HepG2 (cell line): ENCODE results near the gene CCDC61. TPM values are rescaled to one million over a fixed set of nuclear protein-coding genes. Genes with fewer than 3 reads are reported as not detected.

ENCODE experiments used
- ATAC-seq: fragments of 200-7000 bp; cut with Tn5 transposase; 3 replicates; pipeline ENCODE4 v1.9.1; 2020; ENCODE audit warnings: mild to moderate bottlenecking, moderate library complexity
- BruUV-seq: library from RNA; stranded (reverse); fragments of 400-500 nt; replicated peaks from 2 replicates; lab custom pipeline; 2021; lab: Mats Ljungman, UMichigan
- CTCF ChIA-PET: fragments of 300-600 bp; formaldehyde crosslinking; extraction: SDS; loops from one replicate; lab custom pipeline; 2021; ENCODE audit warnings: low total read pairs, inconsistent platforms, low intra/inter-chr PET ratio; lab: Yijun Ruan, JAX
- POLR2A ChIA-PET: fragments of 350-600 bp; sonication (Branson Sonifier 250); formaldehyde crosslinking; loops from one replicate; lab custom pipeline; 2020; ENCODE audit warnings: antibody characterized with exemption, inconsistent platforms; lab: Yijun Ruan, JAX
- DNase-seq: peaks from one replicate; pipeline ENCODE4 v3.0.0-alpha.2; 2015; ENCODE audit warnings: low spot score
- FAIRE-seq: peaks from 3 replicates; lab custom pipeline; 2011; peaks lifted over from hg19 to GRCh38; lab: Jason Lieb, UNC
- H2AFZ ChIP-seq: one replicate; pipeline ENCODE4 v1.6.1; 2011; ENCODE audit warnings: low read length, inconsistent platforms
- H3K27ac ChIP-seq: fragments of 300-600 bp; 3 replicates; pipeline ENCODE4 v1.8.0; 2011; ENCODE audit warnings: mixed run types, mild to moderate bottlenecking, mixed read lengths, low read length, inconsistent platforms; ENCODE audit not compliant: insufficient read depth; ENCODE audit errors: extremely low read length
- H3K27me3 ChIP-seq, 2 experiments: fragments of 200-600 bp in 1 of 2; 2 replicates in 1 of 2; 3 replicates in 1 of 2; pipeline versions ENCODE4 v1.6.0 to v1.8.0; 2011; ENCODE audit warnings: low read length in 2 of 2, mild to moderate bottlenecking in 2 of 2, moderate library complexity in 2 of 2, inconsistent platforms in 1 of 2; ENCODE audit not compliant: insufficient read depth in 2 of 2, control insufficient read depth in 1 of 2
- H3K36me3 ChIP-seq, 2 experiments: fragments of 200-600 bp in 1 of 2; replicated peaks in 1 of 2; 2 replicates in 1 of 2; 3 replicates in 1 of 2; pipeline versions ENCODE4 v1.5.1 to v1.8.0; 2011; ENCODE audit warnings: low read length in 2 of 2, inconsistent platforms in 1 of 2; ENCODE audit not compliant: insufficient read depth in 2 of 2, control insufficient read depth in 1 of 2
- H3K4me1 ChIP-seq: 2 replicates; pipeline ENCODE4 v1.5.1; 2012; ENCODE audit warnings: low read length, inconsistent platforms; ENCODE audit not compliant: insufficient read depth
- H3K4me2 ChIP-seq: 2 replicates; pipeline ENCODE4 v1.6.0; 2011; ENCODE audit warnings: low read depth, low read length, inconsistent platforms
- H3K4me3 ChIP-seq, 3 experiments: fragments of 200-600 bp in 1 of 3; sonication (generic), shearing (Covaris generic) in 1 of 3; replicated peaks in 1 of 3; 2 replicates each; pipeline ENCODE4 v1.5.1; 2011 to 2016; ENCODE audit warnings: low read length in 3 of 3, inconsistent platforms in 2 of 3, low read depth in 2 of 3, mild to moderate bottlenecking in 2 of 3, control low read depth in 1 of 3, mixed read lengths in 1 of 3; ENCODE audit not compliant: insufficient read depth in 1 of 3
- H3K79me2 ChIP-seq: one replicate; pipeline ENCODE4 v1.6.1; 2011; ENCODE audit warnings: low read length, inconsistent platforms; ENCODE audit not compliant: insufficient read depth
- H3K9ac ChIP-seq: 2 replicates; pipeline ENCODE4 v1.6.0; 2011; ENCODE audit warnings: mild to moderate bottlenecking, low read depth, low read length, inconsistent platforms; ENCODE audit not compliant: insufficient read depth
- H3K9me3 ChIP-seq: 2 replicates; pipeline ENCODE4 v1.5.1; 2012; ENCODE audit warnings: mild to moderate bottlenecking, low read length
- H4K20me1 ChIP-seq: 2 replicates; pipeline ENCODE4 v1.6.0; 2011; ENCODE audit warnings: inconsistent platforms, mild to moderate bottlenecking, low read length, moderate library complexity; ENCODE audit not compliant: insufficient read depth
- AGO1 ChIP-seq: fragments of 200-400 bp; formaldehyde crosslinking; IDR thresholded peaks from 2 replicates; pipeline ENCODE4 v1.6.1; 2017; ENCODE audit warnings: mild to moderate bottlenecking, low read depth, low read length, moderate library complexity; ENCODE audit not compliant: poor library complexity, severe bottlenecking
- ARNTL ChIP-seq: sonication (generic); formaldehyde crosslinking; IDR thresholded peaks from 2 replicates; pipeline ENCODE4 v1.4.0; 2020; ENCODE audit warnings: mild to moderate bottlenecking, missing genetic modification reagents
- FOXM1 ChIP-seq: sonication (generic); formaldehyde crosslinking; IDR thresholded peaks from 2 replicates; pipeline ENCODE4 v1.5.0; 2020; ENCODE audit warnings: missing genetic modification reagents
- GATAD2A ChIP-seq: IDR thresholded peaks from 2 replicates; pipeline ENCODE4 v1.6.1; 2016
- HNRNPUL1 ChIP-seq: fragments of 200-400 bp; formaldehyde crosslinking; IDR thresholded peaks from 2 replicates; pipeline ENCODE4 v1.6.1; 2017; ENCODE audit warnings: low read depth, mild to moderate bottlenecking, low read length, moderate library complexity
- ISX ChIP-seq: sonication (generic); formaldehyde crosslinking; conservative IDR thresholded peaks from 2 replicates; pipeline ENCODE4 v1.5.0; 2020; ENCODE audit warnings: missing genetic modification reagents
- LCORL ChIP-seq, 2 experiments: fragments of 450-650 bp in 1 of 2; sonication (generic) in 1 of 2; formaldehyde crosslinking in 1 of 2; IDR thresholded peaks; 2 replicates each; pipeline versions ENCODE4 v1.5.0 to v1.6.1; 2017 to 2020; ENCODE audit warnings: antibody characterized with exemption in 1 of 2, missing genetic modification reagents in 1 of 2
- NFATC3 ChIP-seq: sonication (generic); formaldehyde crosslinking; IDR thresholded peaks from 2 replicates; pipeline ENCODE4 v1.5.1; 2020; ENCODE audit warnings: mild to moderate bottlenecking, missing genetic modification reagents
- SOX5 ChIP-seq: IDR thresholded peaks from 2 replicates; pipeline ENCODE4 v1.6.1; 2016; ENCODE audit warnings: borderline replicate concordance
- ZNF282 ChIP-seq: fragments of 450-650 bp; IDR thresholded peaks from 2 replicates; pipeline ENCODE4 v1.6.1; 2018; ENCODE audit not compliant: partially characterized antibody
- ZNF615 ChIP-seq: sonication (generic); formaldehyde crosslinking; IDR thresholded peaks from 2 replicates; pipeline ENCODE4 v1.5.0; 2020; ENCODE audit warnings: mild to moderate bottlenecking, missing genetic modification reagents, borderline replicate concordance
- ZSCAN9 ChIP-seq: IDR thresholded peaks from 2 replicates; pipeline ENCODE4 v1.6.1; 2016; ENCODE audit warnings: borderline replicate concordance
- WGBS: methylation state at CpG from one replicate; pipeline ENCODE4 v1.1.6; 2017; ENCODE audit warnings: low lambda C conversion rate; 5-methylcytosine and 5-hydroxymethylcytosine counted together
- in situ Hi-C: cut with HindIII; loops from 2 replicates; pipeline ENCODE4 v1.10.0; 2017; ENCODE audit warnings: low pct_unique_long_range_greater_than_20kb; ENCODE audit not compliant: extremely low pct_ligation_motif_present
- intact Hi-C: fragments of 100-400 bp; cut with micrococcal nuclease; formaldehyde crosslinking; loops from one replicate; pipeline ENCODE4 v1.10.0; 2022; ENCODE audit not compliant: unreplicated experiment
- polyA plus RNA-seq, 8 experiments: library from polyadenylated mRNA; depleted of rRNA in 3 of 8; stranded (reverse) in 7 of 8; unstranded in 1 of 8; fragments of >200 nt; fragmentation: Illumina TruSeq in 4 of 8; extraction: Trizol in 4 of 8; gene quantifications; 2 replicates each; pipeline versions ENCODE4 v1.2.1 to v1.2.3, GENCODE V29; 2011 to 2016; ENCODE audit warnings: low read depth in 4 of 8, missing spikeins in 1 of 8, mixed read lengths in 1 of 8; ENCODE audit not compliant: insufficient read depth in 1 of 8
- total RNA-seq, 5 experiments: library from RNA; depleted of rRNA; stranded (reverse); fragments of >200 nt; fragmentation: Illumina TruSeq; extraction: Trizol; gene quantifications; 2 replicates each; pipeline ENCODE4 v1.2.3, GENCODE V29; 2016; ENCODE audit warnings: low read depth in 1 of 5
- TF ChIP-seq, protein P1 (sequence below): sonication (generic); formaldehyde crosslinking; IDR thresholded peaks from 2 replicates; pipeline ENCODE4 v1.4.0; 2020; ENCODE audit warnings: missing genetic modification reagents, borderline replicate concordance
- TF ChIP-seq, protein P2 (sequence below): sonication (generic); formaldehyde crosslinking; IDR thresholded peaks from 2 replicates; pipeline ENCODE4 v1.8.0; 2022; ENCODE audit warnings: mild to moderate bottlenecking, missing genetic modification reagents; ENCODE audit not compliant: insufficient replicate concordance
- TF ChIP-seq, protein P3 (sequence below): sonication (generic); formaldehyde crosslinking; IDR thresholded peaks from 2 replicates; pipeline ENCODE4 v1.5.0; 2020; ENCODE audit warnings: mild to moderate bottlenecking, missing genetic modification reagents

The CCDC61 gene
- total and polyA plus RNA-seq, 2 of the 13 experiments (the other 11 are each of a cell fraction or from before 2014, with no cell fraction given): 4.2 to 4.9 TPM

DNA sequence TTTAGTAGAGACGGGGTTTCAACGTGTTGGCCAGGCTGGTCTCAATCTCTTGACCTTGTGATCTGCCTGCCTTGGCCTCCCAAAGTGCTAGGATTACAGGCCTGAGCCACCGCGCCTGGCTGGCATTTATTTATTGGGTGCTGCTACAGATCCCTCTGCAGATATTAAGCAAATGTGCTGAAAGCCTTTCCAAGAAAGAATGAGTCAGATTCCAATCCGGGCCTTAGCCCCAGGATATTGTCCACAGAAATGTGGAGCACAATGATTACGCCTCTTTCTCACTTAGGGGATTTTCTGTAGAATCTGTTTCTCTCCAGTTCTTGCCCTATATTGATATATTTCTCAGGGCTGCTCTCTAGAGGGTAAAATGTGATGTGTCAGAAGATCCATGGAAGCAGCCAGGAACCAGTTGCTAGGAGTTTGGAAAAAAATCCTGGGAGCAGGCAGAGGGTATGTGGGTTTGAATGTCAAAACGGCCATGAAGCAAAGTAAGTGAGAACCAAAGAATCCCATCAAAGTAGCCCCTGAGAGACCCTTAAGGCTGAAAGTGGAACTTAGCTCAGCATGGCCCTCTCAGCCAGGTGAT, 70.3 kb downstream of the CCDC61 start (continued):
- no peak for TF ChIP-seq NFATC3 (CRISPR knock-in tag)

DNA sequence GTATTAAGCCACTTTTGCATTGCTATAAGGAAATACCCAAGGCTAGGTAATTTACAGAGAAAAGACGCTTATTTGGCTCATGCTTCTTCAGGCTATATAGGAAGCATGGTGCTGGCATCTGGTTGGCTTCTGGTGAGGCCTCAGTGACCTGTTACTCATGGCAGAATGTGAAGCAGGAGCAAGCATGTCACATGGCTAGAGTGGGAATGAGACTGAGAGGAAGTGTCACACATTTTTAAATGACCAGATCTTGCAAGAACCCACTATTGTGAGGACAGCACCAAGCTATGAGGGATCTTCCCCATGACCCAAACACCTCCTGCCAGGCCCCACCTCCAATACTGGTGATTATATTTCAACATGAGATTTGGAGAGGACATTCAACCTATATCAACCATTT, 71.2 kb downstream of the CCDC61 start:
- POLR2A ChIA-PET: no interaction called here
- WGBS: 77% methylated on average over 1 of the region's 1 CpG
- no peaks in the 10 kb centered on the region for H3K36me3 ChIP-seq
- intact Hi-C loops (no loop called here), in situ Hi-C loops (no loop called here)
- ATAC-seq (no peak), FAIRE-seq (no peak), DNase-seq (no peak)
- H4K20me1 ChIP-seq: no peaks in the 10 kb centered on the region
- BruUV-seq: no TSS peak
- CTCF ChIA-PET: no interaction called here
- no peak overlapping the region for H3K9ac ChIP-seq
- H3K4me3 ChIP-seq: no peak overlapping the region
- no peak overlapping the region for H2AFZ ChIP-seq
- peaks cover 69% of the 10 kb centered on the region for H3K4me1 ChIP-seq
- H3K79me2 ChIP-seq: no peaks in the 10 kb centered on the region
- no peak overlapping the region for H3K27ac ChIP-seq
- no peaks in the 10 kb centered on the region for H3K27me3 ChIP-seq
- no peak overlapping the region for H3K4me2 ChIP-seq
- TF ChIP-seq FOXM1 (CRISPR knock-in tag) (no peak), ISX (CRISPR knock-in tag) (no peak), SOX5 (no peak), LCORL (IDR thresholded peaks at IDR 0.05) (no peak), LCORL (CRISPR knock-in tag; IDR thresholded peaks at IDR 0.05) (no peak), ZNF282 (no peak), ZNF615 (CRISPR knock-in tag) (no peak), ZSCAN9 (CRISPR knock-in tag) (no peak), ARNTL (CRISPR knock-in tag) (no peak), AGO1 (no peak), HNRNPUL1 (no peak), GATAD2A (CRISPR knock-in tag) (no peak)
- TF ChIP-seq, protein P1, sequence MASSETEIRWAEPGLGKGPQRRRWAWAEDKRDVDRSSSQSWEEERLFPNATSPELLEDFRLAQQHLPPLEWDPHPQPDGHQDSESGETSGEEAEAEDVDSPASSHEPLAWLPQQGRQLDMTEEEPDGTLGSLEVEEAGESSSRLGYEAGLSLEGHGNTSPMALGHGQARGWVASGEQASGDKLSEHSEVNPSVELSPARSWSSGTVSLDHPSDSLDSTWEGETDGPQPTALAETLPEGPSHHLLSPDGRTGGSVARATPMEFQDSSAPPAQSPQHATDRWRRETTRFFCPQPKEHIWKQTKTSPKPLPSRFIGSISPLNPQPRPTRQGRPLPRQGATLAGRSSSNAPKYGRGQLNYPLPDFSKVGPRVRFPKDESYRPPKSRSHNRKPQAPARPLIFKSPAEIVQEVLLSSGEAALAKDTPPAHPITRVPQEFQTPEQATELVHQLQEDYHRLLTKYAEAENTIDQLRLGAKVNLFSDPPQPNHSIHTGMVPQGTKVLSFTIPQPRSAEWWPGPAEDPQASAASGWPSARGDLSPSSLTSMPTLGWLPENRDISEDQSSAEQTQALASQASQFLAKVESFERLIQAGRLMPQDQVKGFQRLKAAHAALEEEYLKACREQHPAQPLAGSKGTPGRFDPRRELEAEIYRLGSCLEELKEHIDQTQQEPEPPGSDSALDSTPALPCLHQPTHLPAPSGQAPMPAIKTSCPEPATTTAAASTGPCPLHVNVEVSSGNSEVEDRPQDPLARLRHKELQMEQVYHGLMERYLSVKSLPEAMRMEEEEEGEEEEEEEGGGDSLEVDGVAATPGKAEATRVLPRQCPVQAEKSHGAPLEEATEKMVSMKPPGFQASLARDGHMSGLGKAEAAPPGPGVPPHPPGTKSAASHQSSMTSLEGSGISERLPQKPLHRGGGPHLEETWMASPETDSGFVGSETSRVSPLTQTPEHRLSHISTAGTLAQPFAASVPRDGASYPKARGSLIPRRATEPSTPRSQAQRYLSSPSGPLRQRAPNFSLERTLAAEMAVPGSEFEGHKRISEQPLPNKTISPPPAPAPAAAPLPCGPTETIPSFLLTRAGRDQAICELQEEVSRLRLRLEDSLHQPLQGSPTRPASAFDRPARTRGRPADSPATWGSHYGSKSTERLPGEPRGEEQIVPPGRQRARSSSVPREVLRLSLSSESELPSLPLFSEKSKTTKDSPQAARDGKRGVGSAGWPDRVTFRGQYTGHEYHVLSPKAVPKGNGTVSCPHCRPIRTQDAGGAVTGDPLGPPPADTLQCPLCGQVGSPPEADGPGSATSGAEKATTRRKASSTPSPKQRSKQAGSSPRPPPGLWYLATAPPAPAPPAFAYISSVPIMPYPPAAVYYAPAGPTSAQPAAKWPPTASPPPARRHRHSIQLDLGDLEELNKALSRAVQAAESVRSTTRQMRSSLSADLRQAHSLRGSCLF (CRISPR knock-in tag): no peak
- TF ChIP-seq, protein P2, sequence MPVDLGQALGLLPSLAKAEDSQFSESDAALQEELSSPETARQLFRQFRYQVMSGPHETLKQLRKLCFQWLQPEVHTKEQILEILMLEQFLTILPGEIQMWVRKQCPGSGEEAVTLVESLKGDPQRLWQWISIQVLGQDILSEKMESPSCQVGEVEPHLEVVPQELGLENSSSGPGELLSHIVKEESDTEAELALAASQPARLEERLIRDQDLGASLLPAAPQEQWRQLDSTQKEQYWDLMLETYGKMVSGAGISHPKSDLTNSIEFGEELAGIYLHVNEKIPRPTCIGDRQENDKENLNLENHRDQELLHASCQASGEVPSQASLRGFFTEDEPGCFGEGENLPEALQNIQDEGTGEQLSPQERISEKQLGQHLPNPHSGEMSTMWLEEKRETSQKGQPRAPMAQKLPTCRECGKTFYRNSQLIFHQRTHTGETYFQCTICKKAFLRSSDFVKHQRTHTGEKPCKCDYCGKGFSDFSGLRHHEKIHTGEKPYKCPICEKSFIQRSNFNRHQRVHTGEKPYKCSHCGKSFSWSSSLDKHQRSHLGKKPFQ: no peak
- TF ChIP-seq, protein P3, sequence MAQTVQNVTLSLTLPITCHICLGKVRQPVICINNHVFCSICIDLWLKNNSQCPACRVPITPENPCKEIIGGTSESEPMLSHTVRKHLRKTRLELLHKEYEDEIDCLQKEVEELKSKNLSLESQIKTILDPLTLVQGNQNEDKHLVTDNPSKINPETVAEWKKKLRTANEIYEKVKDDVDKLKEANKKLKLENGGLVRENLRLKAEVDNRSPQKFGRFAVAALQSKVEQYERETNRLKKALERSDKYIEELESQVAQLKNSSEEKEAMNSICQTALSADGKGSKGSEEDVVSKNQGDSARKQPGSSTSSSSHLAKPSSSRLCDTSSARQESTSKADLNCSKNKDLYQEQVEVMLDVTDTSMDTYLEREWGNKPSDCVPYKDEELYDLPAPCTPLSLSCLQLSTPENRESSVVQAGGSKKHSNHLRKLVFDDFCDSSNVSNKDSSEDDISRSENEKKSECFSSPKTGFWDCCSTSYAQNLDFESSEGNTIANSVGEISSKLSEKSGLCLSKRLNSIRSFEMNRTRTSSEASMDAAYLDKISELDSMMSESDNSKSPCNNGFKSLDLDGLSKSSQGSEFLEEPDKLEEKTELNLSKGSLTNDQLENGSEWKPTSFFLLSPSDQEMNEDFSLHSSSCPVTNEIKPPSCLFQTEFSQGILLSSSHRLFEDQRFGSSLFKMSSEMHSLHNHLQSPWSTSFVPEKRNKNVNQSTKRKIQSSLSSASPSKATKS: no peak
- H3K9me3 ChIP-seq: peaks cover 3% of the 10 kb centered on the region
